Natural killer cell (primary cell): ENCODE results near the gene KIRREL1. TPM values are rescaled to one million over a fixed set of nuclear protein-coding genes. Genes with fewer than 3 reads are reported as not detected.

Source experiments
- ATAC-seq, 3 donors: fragments of 150-1000 bp in 2 of 3; fragments of 200-7000 bp in 1 of 3; cut with Tn5 transposase; 1 replicate in 1 of 3; 2 replicates in 2 of 3; pipeline ENCODE4 v1.10.0; 2021; ENCODE audit warnings: mild to moderate bottlenecking in 2 of 3, moderate library complexity in 2 of 3
- DNase-seq, 2 donors: peaks; one replicate each; pipeline versions ENCODE4 v3.0.0 to v3.0.0-alpha.2; 2013 to 2021; ENCODE audit warnings: mixed read lengths in 1 of 2
- H3K27ac ChIP-seq: one replicate; pipeline ENCODE4 v1.5.1; 2013; ENCODE audit warnings: mild to moderate bottlenecking, low read length
- H3K27me3 ChIP-seq: one replicate; pipeline ENCODE4 v1.6.1; 2013; ENCODE audit warnings: low read length; ENCODE audit not compliant: control insufficient read depth, insufficient read depth
- H3K36me3 ChIP-seq: one replicate; pipeline ENCODE4 v1.6.1; 2013; ENCODE audit warnings: low read length; ENCODE audit not compliant: control insufficient read depth, insufficient read depth
- H3K4me1 ChIP-seq: one replicate; pipeline ENCODE4 v1.6.1; 2013; ENCODE audit warnings: low read length; ENCODE audit not compliant: control insufficient read depth, insufficient read depth
- H3K4me3 ChIP-seq: one replicate; pipeline ENCODE4 v1.5.1; 2013; ENCODE audit warnings: low read length
- H3K9me3 ChIP-seq: one replicate; pipeline ENCODE4 v1.6.1; 2013; ENCODE audit warnings: low read length; ENCODE audit not compliant: control insufficient read depth, insufficient read depth
- H3K27ac Mint-ChIP-seq, 2 donors: one replicate each; pipeline ENCODE4 v1.8.0; 2022; ENCODE audit warnings: mild to moderate bottlenecking in 2 of 2, mixed read lengths in 2 of 2, moderate library complexity in 1 of 2
- H3K27me3 Mint-ChIP-seq, 2 donors: one replicate each; pipeline ENCODE4 v1.8.0; 2022; ENCODE audit warnings: low read depth in 2 of 2, mixed read lengths in 2 of 2
- H3K36me3 Mint-ChIP-seq: one replicate; pipeline ENCODE4 v1.8.0; 2022; ENCODE audit warnings: mixed read lengths
- H3K4me1 Mint-ChIP-seq, 2 donors: one replicate each; pipeline ENCODE4 v1.8.0; 2022; ENCODE audit warnings: mixed read lengths in 2 of 2
- H3K4me3 Mint-ChIP-seq: one replicate; pipeline ENCODE4 v1.8.0; 2022; ENCODE audit warnings: mild to moderate bottlenecking, moderate library complexity, mixed read lengths
- H3K9me3 Mint-ChIP-seq, 2 donors: one replicate each; pipeline ENCODE4 v1.8.0; 2022; ENCODE audit warnings: mixed read lengths in 2 of 2
- CTCF ChIP-seq: fragments of 200-600 bp; IDR thresholded peaks from one replicate; pipeline ENCODE4 v1.8.0; 2022; ENCODE audit warnings: antibody characterized with exemption
- WGBS: methylation state at CpG from one replicate; pipeline ENCODE4 v1.1.7; 2013; ENCODE audit warnings: missing lambda C conversion rate; ENCODE audit not compliant: insufficient coverage; 5-methylcytosine and 5-hydroxymethylcytosine counted together
- intact Hi-C: fragments of 100-400 bp; cut with micrococcal nuclease; formaldehyde crosslinking; loops from one replicate; pipeline ENCODE4 v1.14.2; 2022
- total RNA-seq, 4 donors: library from RNA; stranded (reverse); fragments of 120-200 nt in 1 of 4; gene quantifications; one replicate each; pipeline versions ENCODE4 v1.2.3 to v1.2.4, GENCODE V29; 2013 to 2022

Gene KIRREL1
- total RNA-seq, 3 donors from 2014 or later (not counting 1 experiment from before 2014, with no cell fraction given), result not detected

GRCh38 chr1:157996433-157996832 is 3.0 kb downstream of the KIRREL1 start:
- H3K9me3 Mint-ChIP-seq, result no peaks in the 10 kb centered on the region
- H3K27ac Mint-ChIP-seq, result no peak overlapping the region
- H3K4me1 Mint-ChIP-seq, result peaks cover 0 to 10% of the 10 kb centered on the region in 2 donors
- Histone ChIP-seq H3K36me3 (no peaks in the 10 kb centered on the region), H3K9me3 (no peaks in the 10 kb centered on the region), H3K27me3 (peaks cover 22% of the 10 kb centered on the region), H3K4me3 (no peak overlapping the region), H3K27ac (no peak overlapping the region), H3K4me1 (peaks cover 12% of the 10 kb centered on the region)
- ATAC-seq, result no peak
- H3K27me3 Mint-ChIP-seq, result peaks cover 26 to 33% of the 10 kb centered on the region in 2 donors
- no peak for DNase-seq
- WGBS, result 94% methylated on average over 4 of the region's 5 CpGs
- intact Hi-C loops, result no loop called here
- no peak for TF ChIP-seq CTCF
- H3K4me3 Mint-ChIP-seq, result no peak overlapping the region
- no peaks in the 10 kb centered on the region for H3K36me3 Mint-ChIP-seq

DNA sequence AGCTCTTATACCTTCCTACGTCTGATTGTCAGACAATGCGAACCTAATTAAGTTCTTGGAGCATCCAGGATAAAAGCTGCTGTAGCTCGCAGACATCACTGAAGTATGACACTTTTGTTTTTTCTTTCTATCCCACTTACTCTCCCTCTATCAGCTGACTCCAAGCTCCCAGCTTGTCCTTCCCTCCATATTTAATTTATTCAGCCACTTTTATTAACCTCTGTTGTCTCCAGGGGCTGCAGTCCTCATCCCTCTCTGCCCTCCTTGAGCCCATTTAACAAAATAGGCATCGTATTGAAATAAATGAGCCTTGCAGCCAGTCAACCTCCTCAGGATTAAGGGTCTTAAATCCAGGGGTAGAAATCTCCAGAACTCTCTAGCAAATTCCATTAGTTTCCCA is 7.1 kb downstream of the KIRREL1 start:
- no peak overlapping the region for H3K4me3 ChIP-seq
- WGBS, result 82% methylated on average over 4 of the region's 4 CpGs
- H3K4me1 ChIP-seq, result no peaks in the 10 kb centered on the region
- TF ChIP-seq CTCF, result no peak
- Mint-ChIP-seq H3K4me1 (no peaks in the 10 kb centered on the region), H3K27ac (no peak overlapping the region), H3K27me3 (peaks cover 12% of the 10 kb centered on the region in 2 donors), H3K36me3 (no peaks in the 10 kb centered on the region), H3K4me3 (no peak overlapping the region), H3K9me3 (no peaks in the 10 kb centered on the region)
- H3K36me3 ChIP-seq, result no peaks in the 10 kb centered on the region
- intact Hi-C loops, result no loop called here
- no peak for ATAC-seq
- H3K9me3 ChIP-seq, result no peaks in the 10 kb centered on the region
- no peak overlapping the region for H3K27ac ChIP-seq
- no peaks in the 10 kb centered on the region for H3K27me3 ChIP-seq
- DNase-seq, result no peak

DNA sequence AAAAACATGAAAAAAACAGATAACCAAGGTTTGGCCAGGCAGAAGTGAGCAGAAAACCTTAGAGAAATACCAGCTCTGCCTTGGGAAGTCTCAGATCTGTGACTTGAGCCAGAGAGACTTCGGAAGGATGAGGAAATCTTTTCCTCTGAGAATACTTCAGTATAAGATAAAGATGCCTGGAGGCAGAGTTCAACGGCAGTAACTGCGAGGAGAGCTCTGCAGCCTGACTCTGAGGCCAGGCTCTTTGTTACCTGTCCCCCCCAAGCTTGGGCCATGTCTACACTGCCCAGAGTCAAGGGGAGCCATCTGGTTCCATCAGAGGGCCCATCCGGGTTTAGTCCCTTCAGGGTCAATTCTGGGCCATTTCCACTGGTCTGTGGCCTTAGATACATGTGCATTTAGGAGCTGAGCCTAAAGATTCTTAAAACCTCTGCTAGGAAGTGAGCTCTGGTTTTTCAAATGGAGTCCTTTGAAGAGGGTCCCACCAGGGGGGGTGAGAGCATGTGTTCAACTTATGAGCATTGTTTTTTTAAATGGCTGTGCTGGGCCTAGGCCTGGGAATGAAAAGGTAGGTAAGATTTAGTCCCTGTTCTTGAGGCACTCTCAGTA is 8.7 kb downstream of the KIRREL1 start:
- H3K9me3 Mint-ChIP-seq, result no peaks in the 10 kb centered on the region
- H3K36me3 Mint-ChIP-seq, result no peaks in the 10 kb centered on the region
- intact Hi-C loops, result no loop called here
- 85% methylated on average over 4 of the region's 4 CpGs for WGBS
- Histone ChIP-seq H3K27me3 (no peaks in the 10 kb centered on the region), H3K36me3 (no peaks in the 10 kb centered on the region), H3K4me3 (no peak overlapping the region), H3K4me1 (no peaks in the 10 kb centered on the region), H3K27ac (no peak overlapping the region), H3K9me3 (no peaks in the 10 kb centered on the region)
- H3K27ac Mint-ChIP-seq, result no peak overlapping the region
- no peak overlapping the region for H3K4me3 Mint-ChIP-seq
- H3K27me3 Mint-ChIP-seq, result peaks cover 11 to 23% of the 10 kb centered on the region in 2 donors
- DNase-seq (no peak), ATAC-seq (no peak)
- H3K4me1 Mint-ChIP-seq, result no peaks in the 10 kb centered on the region
- no peak for TF ChIP-seq CTCF
